H9 (cell line): ENCODE data around the gene COQ8A. TPM values are rescaled to one million over a fixed set of nuclear protein-coding genes. Genes with fewer than 3 reads are reported as not detected.

Experiments used
- DNase-seq: peaks from one replicate; pipeline ENCODE4 v3.0.0-alpha.2; 2017
- H2AFZ ChIP-seq: one replicate; pipeline ENCODE4 v1.6.1; 2013; ENCODE audit warnings: mild to moderate bottlenecking, low read length, control low read depth, moderate library complexity
- H2AK5ac ChIP-seq: 2 replicates; pipeline ENCODE4 v1.6.1; 2013; ENCODE audit warnings: low read length, control low read depth, mixed read lengths; ENCODE audit not compliant: insufficient read length
- H2BK120ac ChIP-seq: one replicate; pipeline ENCODE4 v1.6.1; 2013; ENCODE audit warnings: low read depth, mild to moderate bottlenecking, low read length, control low read depth, inconsistent platforms; ENCODE audit not compliant: poor library complexity, severe bottlenecking
- H2BK12ac ChIP-seq: 2 replicates; pipeline ENCODE4 v1.6.1; 2013; ENCODE audit warnings: low read length, control low read depth, mixed read lengths, low read depth; ENCODE audit not compliant: insufficient read length
- H2BK15ac ChIP-seq: 2 replicates; pipeline ENCODE4 v1.6.1; 2013; ENCODE audit warnings: low read depth, low read length, control low read depth
- H2BK20ac ChIP-seq: one replicate; pipeline ENCODE4 v1.6.1; 2013; ENCODE audit warnings: low read depth, mild to moderate bottlenecking, low read length, control low read depth, inconsistent platforms; ENCODE audit not compliant: poor library complexity, severe bottlenecking
- H2BK5ac ChIP-seq: 2 replicates; pipeline ENCODE4 v1.6.1; 2013; ENCODE audit warnings: low read length, control low read depth, mixed read lengths; ENCODE audit not compliant: insufficient read length
- H3K14ac ChIP-seq: 2 replicates; pipeline ENCODE4 v1.6.1; 2013; ENCODE audit warnings: low read length, control low read depth; ENCODE audit not compliant: insufficient read depth
- H3K18ac ChIP-seq: 2 replicates; pipeline ENCODE4 v1.6.1; 2013; ENCODE audit warnings: low read depth, mild to moderate bottlenecking, mixed read lengths, low read length, control low read depth; ENCODE audit not compliant: insufficient read length
- H3K23ac ChIP-seq: 2 replicates; pipeline ENCODE4 v1.6.1; 2013; ENCODE audit warnings: low read length, control low read depth, mixed read lengths, low read depth; ENCODE audit not compliant: insufficient read length
- H3K23me2 ChIP-seq: 2 replicates; pipeline ENCODE4 v1.6.1; 2013; ENCODE audit warnings: low read depth, mild to moderate bottlenecking, mixed read lengths, low read length, control low read depth; ENCODE audit not compliant: insufficient read length, poor library complexity, severe bottlenecking
- H3K27ac ChIP-seq: 2 replicates; pipeline ENCODE4 v1.5.1; 2013; ENCODE audit warnings: low read length, control low read depth, mixed read lengths, low read depth; ENCODE audit not compliant: insufficient read length
- H3K27me3 ChIP-seq: 2 replicates; pipeline ENCODE4 v1.6.1; 2013; ENCODE audit warnings: low read length, control low read depth, inconsistent platforms; ENCODE audit not compliant: insufficient read depth
- H3K4ac ChIP-seq: 2 replicates; pipeline ENCODE4 v1.6.1; 2013; ENCODE audit warnings: low read depth, mild to moderate bottlenecking, control low read depth, inconsistent platforms, low read length, moderate library complexity
- H3K4me1 ChIP-seq: 2 replicates; pipeline ENCODE4 v1.6.1; 2013; ENCODE audit warnings: low read length, control low read depth, inconsistent platforms; ENCODE audit not compliant: insufficient read depth
- H3K4me2 ChIP-seq: 2 replicates; pipeline ENCODE4 v1.6.1; 2013; ENCODE audit warnings: low read length, control low read depth, mixed read lengths; ENCODE audit not compliant: insufficient read length, insufficient read depth
- H3K56ac ChIP-seq: 2 replicates; pipeline ENCODE4 v1.6.1; 2013; ENCODE audit warnings: low read depth, mild to moderate bottlenecking, mixed read lengths, low read length, control low read depth; ENCODE audit not compliant: insufficient read length
- H3K79me1 ChIP-seq: 2 replicates; pipeline ENCODE4 v1.6.1; 2013; ENCODE audit warnings: low read depth, mild to moderate bottlenecking, moderate library complexity, low read length, control low read depth, inconsistent platforms; ENCODE audit not compliant: insufficient read depth, poor library complexity, severe bottlenecking
- H3K79me2 ChIP-seq: 2 replicates; pipeline ENCODE4 v1.6.1; 2013; ENCODE audit warnings: low read length, control low read depth, inconsistent platforms; ENCODE audit not compliant: insufficient read depth
- H3K9ac ChIP-seq: 2 replicates; pipeline ENCODE4 v1.6.1; 2013; ENCODE audit warnings: low read length, control low read depth, mixed read lengths; ENCODE audit not compliant: insufficient read length; ENCODE audit errors: extremely low read depth
- H3K9me3 ChIP-seq: one replicate; pipeline ENCODE4 v1.6.1; 2013; ENCODE audit warnings: low read depth, low read length, inconsistent platforms; ENCODE audit not compliant: control insufficient read depth
- H3T11ph ChIP-seq: one replicate; pipeline ENCODE4 v1.6.1; 2013; ENCODE audit warnings: mild to moderate bottlenecking, low read length, control low read depth, inconsistent platforms
- H4K20me1 ChIP-seq: one replicate; pipeline ENCODE4 v1.6.1; 2013; ENCODE audit not compliant: control insufficient read depth, insufficient read length, insufficient read depth
- H4K5ac ChIP-seq: 2 replicates; pipeline ENCODE4 v1.6.1; 2013; ENCODE audit warnings: low read depth, mild to moderate bottlenecking, mixed read lengths, low read length, control low read depth; ENCODE audit not compliant: insufficient read length
- H4K8ac ChIP-seq: replicated peaks from 2 replicates; pipeline ENCODE4 v1.6.1; 2013; ENCODE audit warnings: low read length, control low read depth, mixed read lengths, low read depth; ENCODE audit not compliant: insufficient read length
- H4K91ac ChIP-seq: 2 replicates; pipeline ENCODE4 v1.6.1; 2013; ENCODE audit warnings: low read depth, mild to moderate bottlenecking, moderate library complexity, mixed read lengths, low read length, control low read depth; ENCODE audit not compliant: insufficient read length
- H3K27ac Mint-ChIP-seq, 3 experiments: 2 replicates in 2 of 3; 3 replicates in 1 of 3; pipeline ENCODE4 v1.8.0; 2020 to 2021; ENCODE audit warnings: mixed read lengths in 3 of 3, mild to moderate bottlenecking in 1 of 3, moderate library complexity in 1 of 3
- H3K27me3 Mint-ChIP-seq: 2 replicates; pipeline ENCODE4 v1.8.0; 2021; ENCODE audit warnings: low read depth, mild to moderate bottlenecking, moderate library complexity, mixed read lengths
- H3K36me3 Mint-ChIP-seq, 3 experiments: 2 replicates in 2 of 3; 3 replicates in 1 of 3; pipeline ENCODE4 v1.8.0; 2020 to 2021; ENCODE audit warnings: low read depth in 3 of 3, mixed read lengths in 3 of 3; ENCODE audit not compliant: insufficient read depth in 1 of 3
- H3K4me1 Mint-ChIP-seq, 2 experiments: 2 replicates each; pipeline ENCODE4 v1.8.0; 2020; ENCODE audit warnings: mixed read lengths in 2 of 2
- H3K4me3 Mint-ChIP-seq, 2 experiments: 2 replicates in 1 of 2; 3 replicates in 1 of 2; pipeline ENCODE4 v1.8.0; 2020 to 2021; ENCODE audit warnings: mild to moderate bottlenecking in 2 of 2, mixed read lengths in 2 of 2, moderate library complexity in 1 of 2
- H3K9me3 Mint-ChIP-seq, 2 experiments: 2 replicates in 1 of 2; 3 replicates in 1 of 2; pipeline ENCODE4 v1.8.0; 2020; ENCODE audit warnings: mild to moderate bottlenecking in 2 of 2, mixed read lengths in 2 of 2, moderate library complexity in 1 of 2
- WGBS: extraction: QIAGEN DNeasy Blood & Tissue Kit; methylation state at CpG from one replicate; pipeline ENCODE4 v1.1.7; 2013; ENCODE audit warnings: missing lambda C conversion rate, low lambda C conversion rate, mixed read lengths; ENCODE audit not compliant: insufficient read length; ENCODE audit errors: extremely low coverage; 5-methylcytosine and 5-hydroxymethylcytosine counted together
- total RNA-seq: library from RNA; stranded (reverse); gene quantifications from 2 replicates; pipeline ENCODE4 v1.2.1, GENCODE V29; 2021
- TF ChIP-seq, protein P1 (sequence below): fragments of 200-600 bp; sonication (generic); conservative IDR thresholded peaks from 3 replicates; pipeline ENCODE4 v1.8.0; 2021; ENCODE audit warnings: antibody characterized with exemption, mild to moderate bottlenecking

COQ8A gene
- total RNA-seq, 1 experiment from 2014 or later, result 26.0 TPM

DNA sequence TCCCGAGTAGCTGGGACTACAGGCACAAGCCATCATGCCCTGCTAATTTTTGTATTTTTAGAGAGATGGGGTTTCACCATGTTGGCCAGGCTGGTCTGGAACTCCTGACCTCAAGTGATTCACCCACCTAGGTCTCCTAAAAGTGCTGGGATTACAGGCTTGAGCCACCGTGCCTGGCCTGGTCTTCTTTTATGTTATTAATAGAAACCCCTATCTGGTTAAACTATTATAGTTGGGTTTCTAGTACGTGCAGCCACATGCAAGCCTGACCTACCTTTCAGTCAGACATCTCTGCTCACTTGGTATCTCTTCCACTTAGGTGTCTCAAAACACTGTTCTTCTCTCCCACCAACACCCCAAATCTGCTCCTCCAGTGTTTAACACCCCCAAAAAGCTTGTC lies 35.3 kb upstream of the COQ8A start:
- H4K20me1 ChIP-seq, result no peaks in the 10 kb centered on the region
- no peak overlapping the region for H3K27ac ChIP-seq
- no peak overlapping the region for H2BK20ac ChIP-seq
- no peak overlapping the region for H4K8ac ChIP-seq
- H3K9ac ChIP-seq, result no peak overlapping the region
- no CpG with 5 or more reads among the region's 3 CpGs for WGBS
- H2BK15ac ChIP-seq, result no peak overlapping the region
- H3K4me1 ChIP-seq, result no peaks in the 10 kb centered on the region
- H3K79me2 ChIP-seq, result no peaks in the 10 kb centered on the region
- DNase-seq, result no peak
- H2BK12ac ChIP-seq, result no peak overlapping the region
- peaks cover 5 to 10% of the 10 kb centered on the region in 2 experiments for H3K4me1 Mint-ChIP-seq
- H3K14ac ChIP-seq, result no peak overlapping the region
- no peak overlapping the region for H3K23ac ChIP-seq
- H3K36me3 Mint-ChIP-seq, result peaks cover 5 to 16% (median 12%) of the 10 kb centered on the region in 3 experiments; a peak in 6 of 7 replicates
- H3K4me2 ChIP-seq, result no peak overlapping the region
- H3K9me3 Mint-ChIP-seq, result no peaks in the 10 kb centered on the region
- no peaks in the 10 kb centered on the region for H3K9me3 ChIP-seq
- no peak overlapping the region for H2BK5ac ChIP-seq
- no peak overlapping the region for H3T11ph ChIP-seq
- H3K27ac Mint-ChIP-seq, result peak overlapping the region in 1 of 3 experiments; percentile 12; a peak in 1 of 7 replicates
- H3K18ac ChIP-seq, result no peak overlapping the region
- no peaks in the 10 kb centered on the region for H3K79me1 ChIP-seq
- no peak overlapping the region for H2AFZ ChIP-seq
- H3K56ac ChIP-seq, result no peak overlapping the region
- TF ChIP-seq, protein P1, sequence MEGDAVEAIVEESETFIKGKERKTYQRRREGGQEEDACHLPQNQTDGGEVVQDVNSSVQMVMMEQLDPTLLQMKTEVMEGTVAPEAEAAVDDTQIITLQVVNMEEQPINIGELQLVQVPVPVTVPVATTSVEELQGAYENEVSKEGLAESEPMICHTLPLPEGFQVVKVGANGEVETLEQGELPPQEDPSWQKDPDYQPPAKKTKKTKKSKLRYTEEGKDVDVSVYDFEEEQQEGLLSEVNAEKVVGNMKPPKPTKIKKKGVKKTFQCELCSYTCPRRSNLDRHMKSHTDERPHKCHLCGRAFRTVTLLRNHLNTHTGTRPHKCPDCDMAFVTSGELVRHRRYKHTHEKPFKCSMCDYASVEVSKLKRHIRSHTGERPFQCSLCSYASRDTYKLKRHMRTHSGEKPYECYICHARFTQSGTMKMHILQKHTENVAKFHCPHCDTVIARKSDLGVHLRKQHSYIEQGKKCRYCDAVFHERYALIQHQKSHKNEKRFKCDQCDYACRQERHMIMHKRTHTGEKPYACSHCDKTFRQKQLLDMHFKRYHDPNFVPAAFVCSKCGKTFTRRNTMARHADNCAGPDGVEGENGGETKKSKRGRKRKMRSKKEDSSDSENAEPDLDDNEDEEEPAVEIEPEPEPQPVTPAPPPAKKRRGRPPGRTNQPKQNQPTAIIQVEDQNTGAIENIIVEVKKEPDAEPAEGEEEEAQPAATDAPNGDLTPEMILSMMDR, result no peak
- no peak overlapping the region for H2BK120ac ChIP-seq
- H2AK5ac ChIP-seq, result no peak overlapping the region
- no peak overlapping the region for H4K5ac ChIP-seq
- no peaks in the 10 kb centered on the region for H3K23me2 ChIP-seq
- no peak overlapping the region for H4K91ac ChIP-seq
- no peaks in the 10 kb centered on the region for H3K27me3 Mint-ChIP-seq
- no peak overlapping the region for H3K4ac ChIP-seq
- H3K27me3 ChIP-seq, result no peaks in the 10 kb centered on the region
- no peak overlapping the region for H3K4me3 Mint-ChIP-seq
